GM21825 (cell line): Measurements from ENCODE around the gene MPZL3.

ENCODE experiments used
- ATAC-seq: cut with Tn5 transposase; IDR thresholded peaks from one replicate; pipeline ENCODE4 v1.9.1; 2021; ENCODE audit warnings: mild to moderate bottlenecking, moderate library complexity; ENCODE audit not compliant: unreplicated experiment

The MPZL3 gene, protein sequence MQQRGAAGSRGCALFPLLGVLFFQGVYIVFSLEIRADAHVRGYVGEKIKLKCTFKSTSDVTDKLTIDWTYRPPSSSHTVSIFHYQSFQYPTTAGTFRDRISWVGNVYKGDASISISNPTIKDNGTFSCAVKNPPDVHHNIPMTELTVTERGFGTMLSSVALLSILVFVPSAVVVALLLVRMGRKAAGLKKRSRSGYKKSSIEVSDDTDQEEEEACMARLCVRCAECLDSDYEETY

DNA sequence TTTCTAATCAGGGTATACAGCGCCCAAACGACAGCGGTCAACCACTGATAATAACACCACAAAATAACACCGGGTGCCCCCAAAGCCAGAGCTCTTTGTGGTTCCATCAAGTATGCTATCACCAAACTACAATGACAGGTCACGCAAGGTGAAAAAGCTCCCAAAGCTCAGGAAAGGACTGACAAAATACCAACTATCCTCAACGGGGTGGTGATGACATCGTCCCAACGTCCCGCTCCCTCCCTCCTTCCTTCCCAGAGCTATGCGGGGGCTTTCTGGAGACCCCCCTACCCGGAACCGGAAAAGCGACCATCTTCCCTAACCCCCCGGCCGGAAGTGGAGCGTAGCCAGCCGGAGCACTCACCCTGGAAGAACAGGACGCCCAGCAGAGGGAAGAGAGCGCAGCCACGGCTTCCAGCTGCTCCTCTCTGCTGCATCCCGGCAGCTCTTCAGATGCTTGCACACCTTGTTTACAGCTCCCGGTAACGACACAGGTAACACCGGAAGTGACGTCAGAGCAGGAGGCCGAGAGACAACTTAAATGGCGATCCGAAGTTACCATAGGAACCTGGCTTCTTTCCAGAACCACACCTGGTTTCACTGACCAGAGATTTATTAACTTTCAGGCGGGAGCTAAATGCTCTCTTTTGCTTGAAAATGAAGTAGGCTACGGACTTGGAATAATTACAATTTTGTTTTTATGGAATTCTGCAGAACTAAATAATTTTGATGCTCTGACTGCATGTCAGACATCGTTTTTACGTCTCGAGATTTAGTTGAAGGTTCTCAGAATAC is at the start of gene MPZL3:
MPZL3 (minus strand) TSS at position 508 of the 795 bp plus-strand sequence; CDS start at position 437, 71 bp downstream.
- ATAC-seq, result no peak

DNA sequence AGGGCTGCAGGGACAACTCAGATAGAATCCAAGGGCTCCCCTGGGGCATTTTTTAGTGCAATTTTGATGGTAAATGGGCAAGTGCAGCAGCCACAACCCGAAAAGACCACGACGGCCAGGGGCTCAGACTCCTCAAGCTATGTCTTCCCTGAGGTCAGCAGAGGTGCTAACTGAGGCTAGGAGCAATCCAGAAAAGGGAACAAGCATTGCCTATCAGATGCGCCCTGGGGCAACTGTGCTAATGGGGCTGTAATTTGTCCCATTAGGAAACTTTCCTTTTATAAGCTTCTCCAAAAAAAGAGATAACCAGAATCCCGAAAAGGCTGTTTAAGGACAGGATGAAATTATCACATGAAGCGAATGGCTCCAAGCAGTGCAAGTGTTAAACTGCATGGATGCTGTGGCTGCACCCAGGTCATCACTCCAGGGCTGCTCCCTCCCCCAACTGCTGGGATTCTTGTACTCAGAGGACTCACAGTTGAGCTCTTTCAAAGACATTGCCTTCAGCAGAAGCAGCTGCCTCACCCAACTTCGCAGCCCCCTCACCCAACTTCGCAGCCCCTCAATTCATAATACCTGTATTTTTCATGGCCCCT is 49.5 kb upstream of the MPZL3 start:
- ATAC-seq, result no peak

DNA sequence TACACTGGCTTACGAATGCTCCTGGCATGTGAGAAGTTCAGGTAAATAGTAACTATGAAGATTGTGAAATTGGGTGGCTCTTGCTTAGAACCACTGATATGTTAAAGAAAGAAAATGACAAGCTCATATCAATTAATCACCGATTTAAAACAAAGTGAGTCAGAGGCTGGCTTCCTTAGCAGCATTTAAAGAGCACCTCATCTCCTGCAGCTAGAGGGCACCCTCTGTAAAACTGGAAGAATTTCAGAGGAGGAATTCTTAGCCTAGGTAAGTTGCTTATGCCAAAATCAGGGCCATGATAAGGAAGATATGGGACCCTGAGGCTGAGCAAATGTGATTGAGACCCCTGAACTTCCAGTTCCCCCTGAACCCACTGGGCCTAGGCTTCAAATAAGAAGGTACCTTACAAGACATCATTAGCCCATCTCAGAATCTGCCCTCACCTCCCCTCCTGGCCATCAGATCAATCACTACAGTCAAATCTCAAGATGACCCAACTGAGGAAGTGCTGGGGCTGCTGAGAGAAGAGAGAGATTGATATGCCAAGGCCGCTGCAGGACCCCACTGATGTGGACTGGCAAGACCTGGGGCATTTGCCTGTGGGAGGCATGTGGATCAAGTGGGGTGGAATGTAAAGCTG is 43.8 kb upstream of the MPZL3 start:
- ATAC-seq, result no peak

DNA sequence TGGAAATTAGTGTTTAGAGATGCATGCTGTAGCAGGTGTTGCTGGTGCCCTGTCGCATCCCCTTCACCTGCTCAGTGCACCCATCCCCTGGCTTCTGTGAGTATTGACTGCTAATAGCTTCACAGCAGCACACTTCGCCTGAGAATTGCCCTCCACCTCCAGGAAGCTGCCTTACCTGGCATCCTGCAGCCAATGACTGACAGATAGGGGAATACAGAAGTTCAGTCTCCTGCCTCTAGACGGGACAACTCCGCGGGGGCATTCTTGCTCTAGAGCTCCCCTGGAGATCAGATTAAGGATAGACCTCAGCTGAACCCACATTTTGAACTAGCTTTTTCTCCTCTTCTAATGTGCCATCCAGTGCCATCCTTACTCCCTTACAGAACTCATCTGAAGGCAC is 43.0 kb upstream of the MPZL3 start:
- ATAC-seq, result no peak

DNA sequence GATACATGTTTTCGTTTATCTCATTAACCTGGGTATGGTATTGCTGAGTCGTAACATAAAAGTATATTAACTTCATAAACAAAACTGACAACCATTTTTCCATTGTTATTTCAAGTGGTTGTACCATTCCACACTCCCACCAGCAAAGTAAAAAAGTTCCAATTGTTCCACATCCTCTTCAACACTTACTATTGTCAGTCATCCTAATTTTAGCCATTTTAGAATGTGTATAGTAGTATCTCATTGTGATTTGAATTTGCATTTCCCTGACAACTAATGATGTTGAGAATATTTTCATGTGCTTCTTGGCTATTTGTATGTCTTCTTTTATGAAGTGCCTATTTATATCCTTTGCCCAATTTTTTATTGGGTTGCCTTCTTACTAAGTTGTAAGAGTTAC is 41.9 kb upstream of the MPZL3 start:
- ATAC-seq, result no peak

DNA sequence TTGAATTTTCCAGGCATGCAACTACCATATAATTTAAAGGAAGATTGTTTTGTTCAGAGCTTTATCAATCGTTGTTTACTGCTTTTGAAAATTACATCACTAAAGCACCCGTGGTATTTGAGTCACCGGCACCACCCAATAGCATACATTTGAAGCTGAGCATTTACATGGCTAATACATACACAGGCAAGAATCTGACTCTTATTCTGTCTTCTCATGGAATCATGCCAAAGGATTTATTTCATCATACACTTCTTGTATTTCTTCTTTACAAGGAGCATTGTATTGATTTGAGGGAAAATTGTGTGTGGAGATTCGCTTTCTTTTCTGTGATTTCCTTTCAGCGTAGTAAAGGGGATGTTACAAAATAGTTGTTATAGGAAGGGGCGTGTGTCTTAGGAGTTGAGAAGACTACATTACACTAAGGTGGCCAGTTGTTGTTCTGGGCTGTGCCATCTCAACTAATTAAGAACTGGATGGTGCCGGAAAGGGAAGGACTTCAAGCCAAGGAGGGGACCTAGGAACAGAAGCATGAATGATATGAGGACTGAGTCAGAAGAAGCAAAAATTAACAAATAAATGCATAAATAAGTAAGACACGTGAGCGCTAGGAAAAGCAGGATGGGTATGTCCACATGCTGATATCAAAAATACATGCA is 39.4 kb upstream of the MPZL3 start:
- no peak for ATAC-seq

DNA sequence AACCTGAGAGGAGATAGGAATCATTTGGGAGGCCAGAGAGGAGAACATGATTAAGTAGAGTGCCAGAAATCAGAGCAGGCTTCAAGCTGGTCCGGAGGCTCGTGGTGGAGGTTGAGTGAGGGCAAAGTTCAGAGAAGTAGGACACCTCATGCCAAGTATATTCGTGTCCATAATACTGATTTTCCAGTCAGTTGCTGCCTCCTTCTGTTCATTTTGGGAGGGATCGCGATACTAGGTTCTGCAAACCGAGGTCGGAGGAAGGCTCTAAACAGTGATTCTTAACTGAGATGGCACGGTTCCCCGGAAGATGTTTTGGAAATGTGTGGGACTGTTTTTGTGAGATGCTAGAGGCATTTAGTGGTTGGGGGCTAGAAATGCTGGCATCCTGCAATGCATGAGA is 38.8 kb upstream of the MPZL3 start:
- no peak for ATAC-seq

DNA sequence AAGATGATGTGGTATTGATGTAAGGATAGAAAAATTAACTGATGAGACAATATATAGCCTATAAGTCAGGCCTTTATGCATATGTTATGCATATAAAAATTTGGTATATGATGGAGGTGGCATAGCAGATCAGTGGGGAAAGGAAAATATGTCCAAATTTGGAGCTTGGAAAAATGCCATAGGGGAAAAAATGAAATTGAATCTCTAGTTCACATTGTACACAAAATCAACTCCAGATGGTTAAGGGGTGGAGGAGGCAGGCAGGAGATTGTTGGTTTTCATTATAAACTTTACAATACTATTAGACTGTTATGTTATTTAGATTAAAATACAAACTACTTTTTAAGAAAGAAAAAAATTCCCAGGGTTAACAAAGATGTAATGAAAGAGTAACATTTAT is 37.2 kb upstream of the MPZL3 start:
- ATAC-seq, result no peak

DNA sequence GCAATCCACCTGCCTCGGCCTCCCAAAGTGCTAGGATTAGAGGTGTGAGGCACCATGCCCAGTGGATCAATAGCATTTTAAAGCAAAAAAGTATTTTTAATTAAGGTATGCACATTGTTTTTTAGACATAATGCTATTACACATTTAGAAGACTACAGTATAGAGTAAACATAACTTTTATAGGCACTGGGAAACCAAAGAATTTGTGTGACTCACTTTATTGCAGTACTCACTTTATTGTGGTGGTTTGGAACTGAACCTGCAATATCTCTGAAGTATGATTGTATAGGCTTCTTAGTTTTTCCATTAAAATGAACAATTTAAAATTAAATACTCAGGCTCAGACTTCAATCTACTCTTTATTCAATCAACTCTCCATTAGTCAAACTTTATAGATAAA is 34.8 kb upstream of the MPZL3 start:
- ATAC-seq, result no peak

DNA sequence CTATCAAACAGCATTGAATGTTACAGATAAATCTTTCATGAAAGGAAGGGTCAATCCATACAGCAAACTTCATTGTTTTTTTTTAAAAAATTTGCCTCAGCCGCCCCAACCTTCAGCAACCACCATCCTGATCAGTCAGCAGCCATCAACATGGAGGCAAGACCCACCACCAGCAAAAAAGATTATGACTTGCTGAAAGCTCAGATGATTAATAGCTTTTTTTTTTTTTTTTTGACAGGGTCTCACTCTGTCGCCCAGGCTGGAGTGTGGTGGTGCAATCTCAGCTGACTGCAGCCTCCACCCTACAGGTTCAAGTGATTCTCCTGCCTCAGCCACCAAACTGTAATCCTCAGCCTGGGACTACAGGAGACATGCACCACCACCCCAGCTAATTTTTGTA is 34.4 kb upstream of the MPZL3 start:
- ATAC-seq, result no peak

DNA sequence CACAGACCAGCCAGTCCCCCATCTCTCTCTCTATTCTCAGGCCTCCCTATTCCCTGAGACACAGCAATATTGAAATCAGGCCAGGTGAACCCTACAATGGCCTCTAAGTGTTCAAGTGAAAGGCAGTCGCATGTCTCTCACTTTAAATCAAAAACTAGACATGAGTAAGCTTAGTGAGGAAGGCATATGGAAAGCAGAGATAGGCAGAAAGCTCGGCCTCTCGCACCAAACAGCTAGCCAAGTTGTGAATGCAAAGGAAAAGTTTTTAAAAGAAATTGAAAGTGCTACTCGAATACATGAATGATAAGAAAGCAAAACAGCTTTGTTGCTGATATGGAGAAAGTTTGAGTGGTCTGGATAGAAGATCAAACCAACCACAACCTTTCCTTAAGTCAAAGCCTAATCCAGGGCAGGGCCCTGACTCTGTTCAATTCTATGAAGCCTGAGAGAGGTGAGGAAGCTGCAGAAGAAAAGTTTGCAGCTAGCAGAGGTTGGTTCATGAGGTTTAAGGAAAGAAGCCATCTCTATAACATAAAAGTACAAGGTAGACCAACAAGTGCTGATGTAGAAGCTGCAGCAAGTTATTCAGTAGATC is 31.7 kb upstream of the MPZL3 start:
- no peak for ATAC-seq

DNA sequence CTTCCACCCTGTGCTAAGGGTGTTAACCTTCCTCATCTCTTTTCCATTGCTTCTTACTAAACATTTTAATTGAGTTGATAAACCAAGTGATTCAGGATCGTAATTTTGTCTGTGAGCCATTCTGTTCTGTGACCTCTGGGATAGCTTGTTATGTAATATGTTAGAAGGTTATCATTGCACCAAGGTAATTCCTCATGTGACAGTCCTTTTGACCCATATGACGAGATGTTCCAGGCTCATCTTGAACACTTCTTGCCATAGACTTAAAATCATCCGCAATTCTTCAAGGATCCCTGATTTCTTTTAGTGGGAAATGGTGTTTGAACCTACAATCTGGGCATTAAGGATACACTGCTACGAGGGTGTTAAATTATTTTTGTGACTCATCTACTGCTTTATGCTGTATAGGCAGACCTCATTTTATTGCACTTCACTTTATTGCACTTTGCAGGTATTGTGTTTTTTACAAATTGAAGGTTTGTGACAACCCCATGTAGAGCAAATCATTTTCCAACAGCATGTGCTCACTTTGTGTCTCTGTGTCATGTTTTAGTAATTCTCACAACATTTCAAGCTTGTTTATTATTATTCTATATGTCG is 31.0 kb upstream of the MPZL3 start:
- ATAC-seq, result no peak

DNA sequence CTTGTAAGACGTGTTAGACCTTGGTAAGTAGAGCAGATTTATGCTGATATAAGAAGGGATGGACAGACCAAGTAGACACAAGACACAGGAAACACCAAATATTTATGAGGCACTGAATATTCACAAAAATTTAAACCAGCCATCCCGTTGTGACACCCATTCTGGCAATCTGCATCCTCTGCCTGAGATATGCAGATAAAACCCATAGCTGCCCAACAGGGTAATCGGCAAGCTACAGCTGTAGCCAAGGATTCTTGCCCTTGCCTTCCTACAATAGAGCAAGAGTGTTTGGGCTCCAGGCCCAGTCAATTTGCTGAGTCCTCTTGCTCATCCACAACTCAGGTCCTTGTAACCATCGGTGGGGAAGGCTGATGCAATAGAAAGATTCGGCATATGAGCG is 30.4 kb upstream of the MPZL3 start:
- no peak for ATAC-seq

DNA sequence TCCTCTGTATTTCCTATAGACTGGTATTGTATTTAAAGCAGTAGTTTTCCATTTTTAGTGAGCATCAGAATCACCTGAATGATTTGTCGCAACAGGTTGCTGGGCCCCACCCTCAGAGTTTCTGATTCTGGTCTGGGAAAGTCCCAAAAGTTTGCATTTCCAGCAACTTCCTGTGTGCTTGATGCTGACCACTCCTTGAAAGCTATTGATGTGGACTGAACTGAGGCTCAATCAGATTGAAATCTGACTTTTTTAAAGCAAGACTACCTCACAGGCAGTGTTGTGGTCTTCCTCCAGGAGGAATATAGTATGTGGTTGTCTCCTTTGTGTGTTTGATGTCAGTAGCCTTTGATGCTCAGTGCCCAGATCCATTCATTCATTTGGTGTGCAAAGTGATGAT is 29.1 kb upstream of the MPZL3 start:
- no peak for ATAC-seq

DNA sequence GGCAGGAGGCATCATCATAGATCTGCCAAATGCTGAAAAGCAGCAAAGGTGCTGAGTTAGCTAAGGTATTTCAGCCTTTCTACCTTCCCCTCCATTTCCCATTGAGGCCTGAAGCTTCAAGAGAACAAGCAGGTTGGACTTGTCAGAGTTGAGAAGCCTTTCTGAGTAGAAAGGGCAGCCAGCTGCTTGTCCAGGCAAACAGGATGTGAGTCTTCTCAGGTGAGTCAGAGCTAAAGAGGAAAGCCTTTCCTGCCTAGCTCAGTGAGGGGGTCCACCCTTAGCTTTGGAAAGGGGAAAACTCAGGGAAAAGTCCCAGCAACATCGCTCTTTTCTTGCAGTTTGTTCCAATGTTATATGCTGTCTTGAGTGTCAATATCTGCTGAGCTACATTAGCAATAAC is 25.1 kb upstream of the MPZL3 start:
- ATAC-seq, result peak; percentile 67

DNA sequence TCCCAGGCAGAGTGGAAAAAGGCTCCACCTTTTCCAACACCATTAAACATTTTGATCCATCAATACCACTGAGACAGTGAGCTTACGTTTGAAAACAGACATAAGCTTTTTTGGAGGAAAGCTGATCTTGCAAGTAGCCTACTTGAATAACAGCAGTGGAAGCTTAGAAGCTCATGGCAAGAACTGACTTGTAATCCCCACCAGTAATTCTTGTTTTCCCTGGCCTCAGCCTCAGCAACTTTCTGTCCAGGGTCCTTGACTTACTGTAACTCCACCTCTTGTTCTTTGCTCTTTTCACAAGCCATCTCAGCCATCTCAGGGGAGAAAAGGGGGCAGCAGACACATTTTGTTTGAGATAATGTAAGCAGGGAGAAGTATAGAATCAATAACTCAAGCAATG is 24.3 kb upstream of the MPZL3 start:
- no peak for ATAC-seq

DNA sequence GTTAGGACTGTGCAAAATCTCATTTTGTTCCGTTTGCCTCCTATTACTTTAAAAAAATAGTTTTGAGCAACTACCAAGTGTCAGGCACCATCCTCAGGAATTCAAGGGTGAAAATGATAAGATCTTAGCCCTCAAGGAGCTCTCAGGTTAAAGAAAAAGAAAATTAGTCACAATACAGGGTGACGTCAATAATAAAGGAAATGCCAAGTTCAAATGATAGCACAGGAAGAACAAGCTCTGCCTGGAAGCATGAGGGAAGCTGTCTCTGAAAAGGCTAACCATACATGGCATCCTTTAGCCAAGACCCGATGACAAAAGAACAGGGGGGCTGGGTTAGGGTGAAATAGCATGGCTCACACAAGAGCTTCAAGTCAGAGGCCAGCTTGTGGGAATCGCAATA is 23.0 kb upstream of the MPZL3 start:
- ATAC-seq, result no peak

DNA sequence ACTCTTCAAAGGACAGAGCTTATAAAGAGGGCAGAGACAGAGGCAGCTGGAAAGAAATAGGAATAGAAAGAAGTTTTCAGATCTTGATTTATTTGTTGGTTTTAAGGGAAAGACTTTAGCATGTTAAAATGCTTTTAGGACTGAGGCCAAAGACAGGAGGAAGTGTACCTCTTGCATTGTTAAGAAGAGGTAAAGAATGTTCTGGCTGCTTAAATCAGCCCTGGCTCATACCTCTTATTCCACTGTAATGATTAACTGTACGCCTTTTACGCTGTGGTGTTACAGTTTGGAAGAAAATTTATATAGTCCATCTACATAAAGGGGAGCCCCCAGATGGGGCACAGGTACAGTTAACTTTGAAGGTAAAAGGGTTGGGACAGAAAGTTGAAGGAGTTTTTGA is 22.0 kb upstream of the MPZL3 start:
- no peak for ATAC-seq

DNA sequence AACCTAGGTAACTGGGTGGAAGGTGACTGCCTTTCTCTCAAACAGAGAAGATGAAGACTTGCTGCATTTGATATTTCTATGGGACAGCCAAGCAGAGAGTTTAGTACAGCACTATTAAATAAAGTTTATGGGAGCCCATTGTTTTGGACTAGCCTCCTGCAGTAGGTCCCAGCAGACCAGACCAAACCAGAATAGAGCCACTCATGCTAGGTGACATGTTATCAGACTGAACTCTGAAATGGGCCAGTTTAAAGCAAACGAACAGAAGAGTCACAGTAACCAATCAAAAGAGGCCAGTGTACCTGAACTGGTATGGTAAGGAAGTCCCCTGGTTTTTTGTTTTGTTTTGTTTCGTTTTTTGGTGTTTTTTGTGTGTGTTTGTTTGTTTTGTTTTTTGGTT is 19.8 kb upstream of the MPZL3 start:
- no peak for ATAC-seq

DNA sequence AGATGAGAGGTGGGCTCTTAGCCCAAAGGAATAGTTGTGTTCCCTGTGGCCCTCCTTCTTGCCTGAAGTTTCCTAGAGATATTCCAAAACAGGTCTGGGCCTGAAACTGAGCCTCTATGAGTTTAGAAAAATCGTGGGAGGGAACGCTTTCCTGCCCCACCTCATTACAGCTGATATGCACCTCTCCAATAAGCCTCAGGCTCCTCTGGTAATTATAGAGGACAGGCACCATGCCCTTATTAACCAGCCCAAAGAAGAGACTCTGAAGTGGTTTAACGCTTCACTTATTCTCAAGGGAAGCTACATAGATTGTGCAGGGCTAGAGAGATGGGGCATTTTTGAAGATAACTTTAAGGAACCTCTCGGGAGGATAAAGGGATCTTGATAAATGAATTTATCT is 15.3 kb upstream of the MPZL3 start:
- ATAC-seq, result no peak

DNA sequence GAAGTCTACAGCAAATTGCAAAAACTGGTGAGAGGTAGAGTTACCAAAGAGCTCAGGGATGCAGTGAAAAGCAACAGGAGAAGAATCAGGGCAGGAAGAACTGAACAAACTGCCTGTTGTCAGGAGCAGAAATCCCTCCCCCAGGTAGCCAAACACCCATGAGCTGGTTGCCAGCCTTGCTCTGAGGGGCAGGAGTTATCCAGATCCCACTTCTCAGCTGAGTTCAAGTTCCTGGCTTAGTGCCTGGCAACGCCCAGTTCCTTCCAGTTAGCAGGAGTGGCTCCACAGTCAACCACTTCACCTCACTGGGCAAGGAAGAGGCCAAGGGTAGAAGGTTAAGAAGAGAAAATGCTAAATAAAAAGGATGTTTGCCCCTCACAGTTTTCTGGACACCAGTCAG is 13.8 kb upstream of the MPZL3 start:
- no peak for ATAC-seq
